Endothelial cell of umbilical vein (primary cell): Measurements from ENCODE around the gene SMC4. TPM values are rescaled to one million over a fixed set of nuclear protein-coding genes. Genes with fewer than 3 reads are reported as not detected.

Experiments used
- BruUV-seq: library from RNA; stranded (reverse); fragments of 400-500 nt; replicated peaks from 2 replicates; lab custom pipeline; 2021; lab: Mats Ljungman, UMichigan
- CTCF ChIA-PET: fragments of 300-600, 350-600 bp; sonication (Branson Sonifier 250); formaldehyde crosslinking; loops from one replicate; lab custom pipeline; 2021; ENCODE audit warnings: antibody characterized with exemption, inconsistent platforms; lab: Charles Lee
- POLR2A ChIA-PET: fragments of 300-600, 350-600 bp; sonication (Branson Sonifier 250); formaldehyde crosslinking; loops from one replicate; lab custom pipeline; 2021; ENCODE audit warnings: antibody characterized with exemption, inconsistent platforms; lab: Charles Lee
- DNase-seq: peaks from one replicate; pipeline ENCODE4 v3.0.0-alpha.2; 2011; ENCODE audit warnings: low read depth, low spot score
- FAIRE-seq: peaks from 2 replicates; lab custom pipeline; 2011; peaks lifted over from hg19 to GRCh38; lab: Jason Lieb, UNC
- H2AFZ ChIP-seq: 2 replicates; pipeline ENCODE4 v1.6.0; 2012; ENCODE audit warnings: low read depth, low read length, control low read depth, inconsistent platforms
- H3K27ac ChIP-seq: 2 replicates; pipeline ENCODE4 v1.5.1; 2011; ENCODE audit warnings: low read depth, mild to moderate bottlenecking, control low read depth, low read length, moderate library complexity; ENCODE audit not compliant: insufficient read depth
- H3K27me3 ChIP-seq, 2 experiments: 2 replicates each; pipeline versions ENCODE4 v1.6.0 to v1.6.1; 2011; ENCODE audit warnings: low read length in 2 of 2, mixed read lengths in 1 of 2; ENCODE audit not compliant: control insufficient read depth in 2 of 2, insufficient read depth in 2 of 2
- H3K36me3 ChIP-seq, 2 experiments: 2 replicates in 1 of 2; 3 replicates in 1 of 2; pipeline ENCODE4 v1.5.1; 2011; ENCODE audit warnings: low read length in 2 of 2, mild to moderate bottlenecking in 1 of 2, moderate library complexity in 1 of 2; ENCODE audit not compliant: control insufficient read depth in 2 of 2, insufficient read depth in 2 of 2; ENCODE audit errors: extremely low read depth in 1 of 2
- H3K4me1 ChIP-seq: 3 replicates; pipeline ENCODE4 v1.5.1; 2011; ENCODE audit warnings: mild to moderate bottlenecking, low read length; ENCODE audit not compliant: control insufficient read depth, insufficient read depth; ENCODE audit errors: extremely low read depth
- H3K4me2 ChIP-seq: 2 replicates; pipeline ENCODE4 v1.6.1; 2011; ENCODE audit warnings: low read length, control low read depth, mixed read lengths; ENCODE audit not compliant: insufficient read depth
- H3K4me3 ChIP-seq, 3 experiments: fragments of 200-600 bp in 1 of 3; sonication (generic), shearing (Covaris generic) in 1 of 3; replicated peaks in 1 of 3; 2 replicates each; pipeline ENCODE4 v1.5.1; 2011 to 2016; ENCODE audit warnings: control low read depth in 3 of 3, low read length in 3 of 3, mild to moderate bottlenecking in 2 of 3, inconsistent platforms in 1 of 3, low read depth in 1 of 3, moderate library complexity in 1 of 3; ENCODE audit not compliant: insufficient read depth in 1 of 3
- H3K79me2 ChIP-seq: 2 replicates; pipeline ENCODE4 v1.6.0; 2012; ENCODE audit warnings: low read length, inconsistent platforms; ENCODE audit not compliant: control insufficient read depth, insufficient read depth
- H3K9ac ChIP-seq: replicated peaks from 2 replicates; pipeline ENCODE3; 2011; ENCODE audit warnings: low read length, control low read depth; ENCODE audit not compliant: insufficient read depth; ENCODE audit errors: extremely low read depth
- H3K9me1 ChIP-seq: replicated peaks from 3 replicates; pipeline ENCODE4 v1.6.0; 2011; ENCODE audit warnings: mild to moderate bottlenecking, low read length; ENCODE audit not compliant: control insufficient read depth, insufficient read depth; ENCODE audit errors: extremely low read depth
- H3K9me3 ChIP-seq: replicated peaks from 2 replicates; pipeline ENCODE4 v1.5.1; 2012; ENCODE audit warnings: low read length, inconsistent platforms; ENCODE audit not compliant: control insufficient read depth, insufficient read depth
- H4K20me1 ChIP-seq: replicated peaks from 2 replicates; pipeline ENCODE3; 2011; ENCODE audit warnings: mild to moderate bottlenecking, low read length; ENCODE audit not compliant: control insufficient read depth, insufficient read depth; ENCODE audit errors: extremely low read depth
- EZH2 ChIP-seq: IDR thresholded peaks from 2 replicates; pipeline ENCODE4 v1.6.1; 2012; ENCODE audit warnings: borderline replicate concordance, low read depth, mild to moderate bottlenecking, moderate library complexity, low read length, inconsistent platforms; ENCODE audit not compliant: severe bottlenecking
- FOS ChIP-seq: IDR thresholded peaks from 2 replicates; pipeline ENCODE4 v1.6.1; 2011; ENCODE audit warnings: mild to moderate bottlenecking, low read length, moderate library complexity, borderline replicate concordance; ENCODE audit not compliant: insufficient read depth
- GATA2 ChIP-seq: IDR thresholded peaks from 2 replicates; pipeline ENCODE4 v1.7.0; 2011; ENCODE audit warnings: low read depth, mild to moderate bottlenecking, moderate library complexity, mixed read lengths, low read length; ENCODE audit not compliant: insufficient read length, insufficient read depth
- JUN ChIP-seq: IDR thresholded peaks from 2 replicates; pipeline ENCODE4 v1.6.1; 2011; ENCODE audit warnings: borderline replicate concordance, low read depth; ENCODE audit not compliant: insufficient read length, insufficient read depth
- MAX ChIP-seq: IDR thresholded peaks from 2 replicates; pipeline ENCODE4 v1.6.1; 2011; ENCODE audit not compliant: insufficient read depth, insufficient read length
- MYC ChIP-seq: IDR thresholded peaks from one replicate; pipeline ENCODE4 v1.6.1; 2011; ENCODE audit warnings: mild to moderate bottlenecking, low read depth, low read length
- POLR2A ChIP-seq: IDR thresholded peaks from 2 replicates; pipeline ENCODE4 v1.6.1; 2012; ENCODE audit warnings: low read depth, mild to moderate bottlenecking, control low read depth, low read length
- POLR2AphosphoS5 ChIP-seq: IDR thresholded peaks from 2 replicates; pipeline ENCODE4 v1.6.1; 2012; ENCODE audit warnings: low read depth, mild to moderate bottlenecking, control low read depth, low read length, moderate library complexity; ENCODE audit not compliant: insufficient read depth
- dilution Hi-C: fragments of 300-500 bp; cut with MboI; formaldehyde crosslinking; loops from one replicate; pipeline ENCODE4 v1.15.0; 2019; ENCODE audit warnings: low sequenced_read_pairs; ENCODE audit not compliant: extremely low pct_ligation_motif_present
- intact Hi-C: fragments of 100-400 bp; cut with micrococcal nuclease; formaldehyde crosslinking; loops from one replicate; pipeline ENCODE4 v1.10.0; 2022
- polyA plus RNA-seq, 4 experiments: library from polyadenylated mRNA; depleted of rRNA in 3 of 4; stranded (reverse) in 3 of 4; unstranded in 1 of 4; fragments of >200 nt; gene quantifications; 2 replicates each; pipeline versions ENCODE4 v1.2.1 to v1.2.3, GENCODE V29; 2011 to 2012; ENCODE audit warnings: missing spikeins in 1 of 4
- total RNA-seq: library from RNA; stranded (reverse); gene quantifications from 2 replicates; pipeline ENCODE4 v1.2.3, GENCODE V29; 2021
- TF ChIP-seq, protein P1 (sequence below), 2 donors: IDR thresholded peaks; 1 replicate in 1 of 2; 2 replicates in 1 of 2; pipeline ENCODE4 v1.5.1; 2011; ENCODE audit warnings: low read length in 2 of 2, mild to moderate bottlenecking in 2 of 2, moderate library complexity in 2 of 2, control low read depth in 1 of 2, inconsistent platforms in 1 of 2, low read depth in 1 of 2; ENCODE audit not compliant: insufficient read depth in 1 of 2; ENCODE audit errors: extremely low read depth in 1 of 2

The SMC4 gene
- total and polyA plus RNA-seq, 2 donors (not counting 3 experiments of a cell fraction or from before 2014, with no cell fraction given) = 32.1 to 153 TPM

DNA sequence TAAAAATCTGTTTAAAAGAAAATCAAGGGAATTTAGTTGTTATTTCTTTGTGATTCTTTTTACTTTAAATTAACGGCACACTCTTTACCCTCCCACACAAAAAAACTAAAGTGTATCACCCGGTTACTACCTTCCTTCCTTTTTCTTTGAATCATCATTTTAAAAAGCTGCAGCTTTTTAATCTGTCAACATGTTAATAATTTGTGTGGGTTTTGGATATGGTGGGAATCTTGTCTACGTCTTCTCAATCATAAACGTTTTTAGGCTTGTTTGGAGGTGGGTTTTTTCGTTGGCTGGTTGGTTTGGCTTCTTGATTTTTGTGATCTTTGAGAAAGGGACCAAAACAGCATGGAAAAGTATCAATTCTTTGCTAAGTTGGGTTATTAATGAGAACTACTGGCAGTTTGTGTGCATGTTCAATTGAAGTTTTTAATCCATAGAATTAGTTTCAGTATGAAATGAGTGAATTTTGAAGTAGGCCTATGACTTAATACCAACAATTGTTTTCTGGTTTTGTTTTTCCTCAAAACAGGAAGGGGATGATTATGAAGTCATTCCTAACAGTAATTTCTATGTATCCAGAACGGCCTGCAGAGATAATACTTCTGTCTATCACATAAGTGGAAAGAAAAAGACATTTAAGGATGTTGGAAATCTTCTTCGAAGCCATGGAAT lies 4.5 kb downstream of the SMC4 start:
- Histone ChIP-seq H4K20me1 (no peaks in the 10 kb centered on the region), H2AFZ (no peak overlapping the region)
- intact Hi-C loops = loop anchor here (5.0 to 10.0 kb wide), 3 partner anchors 353 to 627 kb away; partner anchors contain the start of gene PPM1L

More for the DNA sequence above, 4.5 kb downstream of the SMC4 start:
- dilution Hi-C loops = no loop called here
- FAIRE-seq (no peak), DNase-seq (peak; percentile 68)
- no TSS peak for BruUV-seq
- H3K9me3 ChIP-seq = no peaks in the 10 kb centered on the region
- H3K4me3 ChIP-seq = peak overlapping the region; percentile 13 to 79 (median 77)
- H3K9ac ChIP-seq = peak overlapping the region; percentile 84
- H3K9me1 ChIP-seq = no peaks in the 10 kb centered on the region
- H3K4me2 ChIP-seq = peak overlapping the region; percentile 99
- TF ChIP-seq MAX (no peak), EZH2 (no peak), FOS (no peak), MYC (no peak), POLR2A (no peak), POLR2AphosphoS5 (no peak), JUN (no peak), GATA2 (no peak)
- TF ChIP-seq, protein P1, sequence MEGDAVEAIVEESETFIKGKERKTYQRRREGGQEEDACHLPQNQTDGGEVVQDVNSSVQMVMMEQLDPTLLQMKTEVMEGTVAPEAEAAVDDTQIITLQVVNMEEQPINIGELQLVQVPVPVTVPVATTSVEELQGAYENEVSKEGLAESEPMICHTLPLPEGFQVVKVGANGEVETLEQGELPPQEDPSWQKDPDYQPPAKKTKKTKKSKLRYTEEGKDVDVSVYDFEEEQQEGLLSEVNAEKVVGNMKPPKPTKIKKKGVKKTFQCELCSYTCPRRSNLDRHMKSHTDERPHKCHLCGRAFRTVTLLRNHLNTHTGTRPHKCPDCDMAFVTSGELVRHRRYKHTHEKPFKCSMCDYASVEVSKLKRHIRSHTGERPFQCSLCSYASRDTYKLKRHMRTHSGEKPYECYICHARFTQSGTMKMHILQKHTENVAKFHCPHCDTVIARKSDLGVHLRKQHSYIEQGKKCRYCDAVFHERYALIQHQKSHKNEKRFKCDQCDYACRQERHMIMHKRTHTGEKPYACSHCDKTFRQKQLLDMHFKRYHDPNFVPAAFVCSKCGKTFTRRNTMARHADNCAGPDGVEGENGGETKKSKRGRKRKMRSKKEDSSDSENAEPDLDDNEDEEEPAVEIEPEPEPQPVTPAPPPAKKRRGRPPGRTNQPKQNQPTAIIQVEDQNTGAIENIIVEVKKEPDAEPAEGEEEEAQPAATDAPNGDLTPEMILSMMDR (IDR thresholded peaks at IDR 0.05; ENCODE audit: extremely low read depth in 1 of 2, insufficient read depth in 1 of 2, low read depth in 1 of 2, low read length in 2 of 2) = no peak
- H3K27me3 ChIP-seq = no peaks in the 10 kb centered on the region
- H3K4me1 ChIP-seq = peaks cover 23% of the 10 kb centered on the region
- H3K36me3 ChIP-seq = peaks cover 0 to 16% of the 10 kb centered on the region in 2 experiments
- peak overlapping the region; percentile 76 for H3K27ac ChIP-seq
- POLR2A ChIA-PET = no interaction called here
- CTCF ChIA-PET = interaction anchor here (0.9 to 2.7 kb wide), 2 partner anchors 9 to 633 kb away, joined by 3 to 19 read pairs; no protein-coding TSS in a partner anchor
- H3K79me2 ChIP-seq = peaks cover 94% of the 10 kb centered on the region
